SH-SY5Y (cell line): ENCODE data around the gene KCNC3.

Experiments
- GATA2 ChIP-seq: IDR thresholded peaks from 2 replicates; pipeline ENCODE4 v1.6.1; 2011; ENCODE audit warnings: mild to moderate bottlenecking, low read depth, low read length
- GATA3 ChIP-seq: IDR thresholded peaks from 2 replicates; pipeline ENCODE4 v1.6.1; 2011; ENCODE audit warnings: low read depth, mild to moderate bottlenecking, low read length, moderate library complexity

DNA sequence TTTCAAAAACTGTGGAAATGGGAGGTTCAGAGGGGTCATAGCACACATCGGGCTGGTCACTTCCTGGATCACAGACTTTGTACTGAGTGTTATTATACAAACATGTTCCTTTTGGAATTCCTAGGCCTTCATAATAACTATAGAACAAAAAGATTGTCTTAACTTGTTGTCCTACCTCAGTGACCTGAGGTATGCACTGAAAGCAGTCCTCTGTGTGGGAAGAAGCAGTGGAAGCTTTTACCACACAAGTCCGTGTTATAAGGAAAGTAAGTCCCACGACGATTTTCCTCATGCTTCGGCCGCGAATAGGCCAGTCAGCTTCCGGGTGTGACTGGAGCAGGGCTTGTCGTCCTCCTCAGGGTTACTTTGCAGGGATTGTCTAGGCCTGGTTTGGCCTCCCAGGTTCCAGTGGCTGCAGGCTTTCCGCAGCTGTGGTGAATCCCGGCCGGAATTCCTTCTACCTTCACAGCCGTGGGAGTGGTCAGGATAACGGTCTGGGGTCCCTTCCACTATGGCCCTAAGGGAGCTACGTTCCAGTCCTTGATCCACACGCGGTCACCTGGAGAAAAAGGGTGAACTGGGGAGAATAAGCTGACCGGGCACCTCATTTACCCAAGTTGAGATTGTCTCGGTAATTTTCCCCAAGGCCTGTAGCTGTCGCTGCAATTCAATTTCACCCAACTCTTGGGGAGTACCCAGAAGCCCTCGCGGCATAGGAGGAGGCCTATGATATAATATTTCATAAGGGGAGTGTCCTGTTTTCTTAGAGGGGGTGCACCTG is 20.3 kb upstream of the KCNC3 start:
- TF ChIP-seq GATA2 (no peak), GATA3 (no peak)
